ENCODE measurements around the gene LYG2. TPM values are rescaled to one million over a fixed set of nuclear protein-coding genes. Genes with fewer than 3 reads are reported as not detected.
"Not testable (repeated sequence)": the region's sequence is repeated elsewhere in the genome, so short reads cannot be mapped to it uniquely, and the experiment has no call there.

Gene LYG2, protein sequence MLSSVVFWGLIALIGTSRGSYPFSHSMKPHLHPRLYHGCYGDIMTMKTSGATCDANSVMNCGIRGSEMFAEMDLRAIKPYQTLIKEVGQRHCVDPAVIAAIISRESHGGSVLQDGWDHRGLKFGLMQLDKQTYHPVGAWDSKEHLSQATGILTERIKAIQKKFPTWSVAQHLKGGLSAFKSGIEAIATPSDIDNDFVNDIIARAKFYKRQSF
- under 1 TPM in 5 of 12 donors, not detected in 7; 0.53 to 0.62 (median 0.59) TPM for polyA plus RNA-seq (ENCODE audit: insufficient read length in 12 of 12)
- long read RNA-seq, donor 1 = 0 reads
- long read RNA-seq, donor 2 = 0 reads
- long read RNA-seq, donor 3 = 0 reads
- long read RNA-seq, donor 4 = 0 reads
- long read RNA-seq, donor 5 = 0 reads
- long read RNA-seq, donor 6 = 0 reads
- long read RNA-seq, donor 7 = 0 reads
- long read RNA-seq, donor 8 = 0 reads
- long read RNA-seq, donor 9 = 0 reads
- long read RNA-seq, donor 10 = 0 reads
- long read RNA-seq, donor 11 = 0 reads

DNA sequence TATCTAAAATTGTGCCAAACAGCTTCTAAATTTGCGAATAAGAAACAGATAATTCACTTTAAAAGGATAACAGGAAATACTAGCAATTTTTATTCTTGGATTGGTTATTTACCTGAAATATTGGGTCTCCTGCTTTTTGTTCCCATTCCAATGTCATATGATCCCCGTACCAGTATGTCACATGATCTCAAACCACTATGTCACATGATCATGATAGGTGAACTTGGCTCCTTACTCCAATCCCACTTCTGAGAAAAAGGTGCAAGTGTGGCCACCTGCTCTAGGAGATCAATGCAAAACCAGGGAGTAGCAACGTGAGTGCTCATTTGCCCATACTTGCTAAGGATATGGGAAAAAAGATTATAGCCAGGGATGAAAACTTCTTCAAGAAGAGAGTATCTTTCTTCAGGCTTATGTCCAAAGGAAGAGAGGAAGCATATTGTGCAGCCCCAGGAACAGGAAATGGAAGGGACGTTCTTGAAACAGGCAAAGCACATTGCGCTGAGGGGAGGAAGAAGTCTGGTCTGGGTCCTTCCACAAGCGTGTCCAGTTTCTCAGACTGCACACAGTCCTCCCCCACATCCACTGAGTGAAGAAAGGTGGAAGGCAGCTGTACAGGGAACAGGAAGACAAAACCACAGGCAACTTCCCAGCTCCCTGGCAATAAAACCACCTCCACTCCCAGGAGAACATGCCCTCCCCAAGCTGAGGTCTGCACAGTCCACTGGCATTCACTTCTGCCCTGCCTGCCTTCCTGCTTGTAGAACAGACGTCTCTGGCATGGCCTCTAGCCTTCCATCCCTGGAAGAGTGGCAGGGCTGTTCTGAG lies at the start of gene LYG2:
TSS of gene LYG2 (minus strand) at position 176 of the 828 bp plus-strand sequence. CDS start 1,406 bp downstream, outside the sequence.
- DNase-seq = no peak

DNA sequence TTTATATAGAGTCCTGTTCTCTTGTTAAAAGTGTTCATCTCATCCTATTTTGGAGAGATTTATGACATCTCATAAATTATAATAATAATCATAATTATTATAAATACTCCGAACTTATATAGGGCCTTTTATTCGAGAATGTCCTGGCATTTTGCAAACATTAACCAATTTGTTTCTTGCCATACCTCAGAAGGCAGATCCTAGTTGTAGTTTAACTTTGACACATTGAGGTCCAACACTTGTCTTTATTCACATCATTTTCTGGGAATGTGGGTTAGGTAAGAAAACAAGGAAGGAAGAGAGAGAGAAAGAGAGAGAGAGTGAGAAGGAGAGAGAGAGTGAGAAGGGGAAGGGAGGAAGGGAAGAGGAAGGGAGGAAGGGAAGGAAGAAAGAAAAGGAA lies 45.6 kb upstream of the LYG2 start, which contains the start of gene LYG1:
TSS of gene LYG1 (minus strand) at position 101 of the 400 bp plus-strand sequence. CDS start 5,527 bp downstream, outside the sequence.
- not testable (repeated sequence) for DNase-seq

DNA sequence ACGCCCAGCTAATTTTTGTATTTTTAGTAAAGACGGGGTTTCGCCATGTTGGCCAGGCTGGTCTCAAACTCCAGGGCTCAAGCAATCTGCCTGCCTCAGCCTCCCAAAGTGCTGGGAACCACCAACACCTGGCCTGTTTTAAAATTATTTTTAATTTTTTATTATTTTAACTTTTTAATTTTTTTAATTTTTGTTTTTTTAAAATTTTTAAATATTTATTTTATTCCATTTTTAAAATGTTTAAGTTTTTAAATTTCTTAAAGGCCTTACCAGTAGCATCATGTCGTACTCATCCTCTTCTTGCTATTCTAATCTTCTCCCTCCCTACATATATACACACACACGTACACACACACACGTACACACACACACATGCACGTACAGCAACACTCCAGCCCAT lies 44.1 kb upstream of the LYG2 start:
- DNase-seq = no peak

DNA sequence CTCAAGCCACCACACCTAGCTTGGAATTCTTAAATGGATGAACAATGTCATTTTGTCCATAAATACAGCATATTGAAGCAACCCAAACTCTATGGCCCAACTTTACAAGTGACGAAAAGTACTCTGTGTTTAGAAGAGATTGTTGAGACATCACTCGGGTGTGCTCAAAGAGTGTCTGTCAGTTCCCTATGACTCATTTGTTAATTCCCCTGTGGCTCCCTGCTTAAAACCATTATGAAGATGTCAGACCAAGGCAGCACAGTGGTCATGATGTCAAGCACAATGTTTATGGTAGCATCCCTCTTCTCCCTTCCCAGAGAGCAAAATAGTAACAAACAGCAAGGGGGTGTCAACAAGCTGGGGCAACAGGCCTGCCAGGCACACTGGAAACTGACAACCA lies 42.5 kb upstream of the LYG2 start:
- DNase-seq = no peak

DNA sequence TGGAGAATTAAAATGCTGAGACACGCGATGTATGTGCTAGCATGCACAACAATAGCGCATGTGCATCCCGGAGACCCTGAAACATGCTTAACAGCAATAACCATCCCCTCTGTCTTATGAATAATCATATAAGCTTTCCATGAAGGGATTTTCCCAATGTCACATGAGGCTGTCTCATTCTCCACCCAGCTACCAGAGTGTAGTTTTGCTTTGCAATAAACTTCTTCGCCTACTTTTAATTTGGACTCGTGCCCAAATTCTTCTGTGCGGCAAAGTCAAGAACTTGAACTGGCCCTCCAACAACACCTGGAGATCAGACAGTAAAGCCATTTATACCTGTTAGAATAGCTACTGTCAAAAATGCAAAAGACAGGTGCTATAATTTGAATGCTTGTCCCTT lies 30.1 kb upstream of the LYG2 start:
- DNase-seq = no peak

DNA sequence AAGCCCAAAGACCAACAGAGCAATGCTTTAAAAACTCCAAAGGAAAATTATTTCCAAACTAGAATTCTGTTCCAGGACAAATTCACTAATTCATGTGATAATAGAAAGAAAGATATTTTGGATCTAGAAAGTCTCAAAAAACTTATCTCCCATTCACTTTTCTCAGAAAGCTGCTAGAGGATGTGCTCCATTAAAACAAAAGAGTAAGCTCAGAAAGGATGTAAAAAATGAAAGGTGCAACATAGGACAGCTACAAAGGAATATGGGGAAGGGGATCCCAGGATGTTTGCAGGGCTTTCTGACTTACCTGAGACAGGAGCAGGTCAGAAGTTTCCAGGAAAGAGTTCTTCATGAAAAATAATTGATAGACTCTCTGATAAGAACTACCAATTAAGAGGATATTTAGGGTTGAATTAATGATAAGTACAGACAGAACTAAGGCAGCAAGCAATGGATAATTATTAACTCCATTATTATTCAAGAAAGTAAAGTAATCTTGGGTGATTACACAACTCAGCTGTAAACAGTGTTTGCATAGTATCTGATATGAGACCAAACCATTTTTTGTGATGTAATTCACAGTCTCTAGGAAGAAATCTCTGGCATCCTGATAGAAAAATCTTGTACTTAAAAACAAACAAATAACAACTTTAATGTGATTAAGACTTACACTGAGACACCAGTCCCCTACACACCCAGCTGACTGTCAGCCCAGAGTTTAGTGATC lies 24.7 kb upstream of the LYG2 start:
- DNase-seq = no peak

DNA sequence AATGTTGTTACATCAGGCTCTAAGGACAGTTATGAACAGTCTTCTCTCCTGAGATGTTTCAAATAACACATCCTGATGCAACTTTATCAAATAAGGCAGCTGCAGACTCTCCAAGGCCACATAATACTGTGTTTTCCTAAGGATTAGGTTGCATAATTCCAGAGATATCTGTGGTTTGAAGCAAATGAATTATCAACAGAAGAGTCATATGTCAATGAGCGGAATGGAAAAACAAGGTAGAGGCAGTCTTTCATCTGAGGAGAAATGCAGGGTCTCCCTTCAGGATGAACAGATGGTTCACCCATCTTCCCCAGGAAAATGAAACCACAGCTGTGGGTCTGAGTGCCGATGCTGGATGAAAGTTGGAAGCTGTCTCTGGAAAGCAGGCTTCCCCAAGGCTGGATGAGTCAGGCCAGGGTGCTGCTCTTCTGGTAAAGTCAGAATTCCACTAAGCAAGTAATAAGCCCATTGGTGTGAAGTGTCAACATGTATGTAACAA lies 23.4 kb upstream of the LYG2 start:
- DNase-seq = no peak

DNA sequence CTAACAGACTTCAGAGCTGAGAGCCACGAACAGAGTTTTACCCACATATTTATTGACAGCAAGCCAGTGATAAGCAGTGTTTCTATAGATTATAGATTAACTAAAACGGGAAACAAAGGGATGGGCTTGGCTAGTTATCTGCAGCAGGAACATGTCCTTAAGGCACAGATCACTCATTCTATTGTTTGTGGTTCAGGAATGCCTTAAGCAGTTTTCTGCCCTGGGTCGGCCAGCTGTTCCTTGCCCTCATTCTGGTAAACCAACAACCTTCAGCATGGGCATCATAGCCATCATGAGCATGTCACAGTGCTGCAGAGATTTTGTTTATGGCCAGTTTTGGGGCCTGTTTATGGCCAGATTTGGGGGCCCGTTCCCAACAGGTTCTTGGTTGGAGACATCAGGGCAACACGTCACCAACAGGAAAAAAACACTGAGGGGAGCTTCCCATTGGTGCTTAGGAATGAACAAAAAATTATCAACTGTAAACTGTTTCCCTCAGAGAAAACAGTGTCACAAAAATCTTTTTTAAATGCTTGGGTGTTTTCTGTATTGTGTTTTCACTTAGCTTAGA lies 22.8 kb upstream of the LYG2 start:
- DNase-seq = not testable (repeated sequence)

DNA sequence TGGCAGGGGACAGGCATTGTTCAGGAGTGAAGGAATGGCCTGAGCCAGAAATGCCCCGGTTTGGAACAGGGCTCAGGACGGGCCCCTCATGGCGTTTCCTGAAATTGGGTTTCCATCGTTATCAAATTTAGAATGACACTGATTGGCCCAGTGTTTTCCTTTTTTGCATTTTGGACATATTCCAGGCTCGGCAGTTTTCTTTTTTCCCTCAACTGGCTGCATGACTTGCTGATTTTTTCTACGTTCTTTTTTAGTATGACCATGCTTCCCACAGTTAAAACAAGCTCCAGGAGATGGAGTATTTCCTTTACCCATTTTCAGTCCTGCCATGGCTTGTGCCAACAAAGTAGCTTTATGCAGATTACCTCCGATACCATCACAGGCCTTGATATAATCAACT lies 20.4 kb upstream of the LYG2 start:
- no peak for DNase-seq

DNA sequence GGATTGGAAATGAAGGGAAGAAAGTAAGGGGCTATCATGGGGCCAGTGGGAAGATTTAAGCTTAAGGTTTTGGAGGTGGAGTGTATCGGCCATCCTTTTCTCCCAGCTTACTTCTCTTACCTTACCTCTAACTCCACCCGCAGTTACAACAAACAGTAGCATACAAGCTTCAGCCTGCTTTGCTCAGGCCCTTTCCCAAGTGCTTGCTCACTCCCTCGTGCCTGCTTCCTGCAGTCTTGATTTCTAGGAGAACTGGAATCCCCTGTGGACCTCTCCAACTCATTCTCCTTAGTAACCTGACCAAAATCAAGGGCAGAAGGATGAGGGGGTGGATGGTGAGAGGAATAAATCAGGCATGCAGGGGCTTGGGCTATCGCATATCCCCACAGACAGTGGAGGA lies 5.8 kb upstream of the LYG2 start:
- DNase-seq = no peak

DNA sequence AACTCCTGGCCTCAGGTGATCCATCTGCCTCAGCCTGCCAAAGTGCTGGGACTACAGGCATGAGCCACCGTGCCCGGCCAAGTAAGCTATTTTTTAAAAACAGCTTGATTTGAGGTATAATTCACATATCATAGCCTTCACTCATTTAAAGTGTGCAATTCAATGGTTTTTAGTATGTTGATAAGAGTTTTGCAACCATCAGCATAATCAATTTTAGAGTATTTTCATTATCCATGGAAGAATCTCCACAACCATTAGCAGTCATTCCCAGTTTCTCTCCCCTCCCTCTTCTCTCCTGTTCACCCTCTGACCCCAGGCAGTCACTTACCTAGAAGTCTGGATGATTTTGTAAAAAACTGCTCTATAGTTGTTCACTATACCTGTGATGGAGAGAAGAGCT lies 4.7 kb upstream of the LYG2 start:
- no peak for DNase-seq

DNA sequence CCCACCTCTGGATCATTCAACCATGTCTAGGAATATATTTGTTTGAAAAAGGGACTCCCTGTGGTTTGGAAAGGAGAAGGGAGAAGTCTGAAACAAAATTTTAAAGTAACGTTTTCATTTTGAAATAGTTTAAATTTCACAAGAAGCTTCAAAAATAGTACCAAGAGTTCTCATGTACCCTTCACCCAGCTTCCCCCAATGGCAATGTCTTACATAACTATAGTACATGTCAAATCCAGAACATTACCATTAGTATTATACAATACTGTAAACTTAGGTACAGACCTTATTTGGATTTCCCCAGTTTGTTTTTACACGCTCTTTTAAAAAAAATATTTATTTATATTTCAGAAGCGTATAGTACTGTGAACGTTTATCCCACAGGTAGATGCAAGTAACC lies 4.0 kb upstream of the LYG2 start:
- DNase-seq = no peak

DNA sequence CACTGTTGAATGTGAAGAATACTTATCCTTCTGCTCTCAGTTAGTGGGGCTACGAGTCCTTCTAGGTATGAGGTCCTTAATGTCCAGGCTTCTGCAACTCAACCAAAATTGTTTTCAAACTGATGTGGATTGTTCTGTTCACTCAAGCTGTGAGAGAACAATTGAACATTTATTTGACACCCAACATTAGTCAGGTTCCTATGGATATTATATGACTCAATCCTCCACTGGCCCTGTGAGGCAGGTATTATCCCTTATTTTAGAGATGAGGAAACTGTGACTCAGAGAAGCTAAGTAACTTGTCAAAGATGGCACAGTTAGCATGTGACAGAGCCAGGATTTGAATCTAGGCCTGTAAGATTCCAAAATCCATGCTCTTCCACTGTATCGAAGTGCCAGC lies 1.2 kb upstream of the LYG2 start:
- no peak for DNase-seq

DNA sequence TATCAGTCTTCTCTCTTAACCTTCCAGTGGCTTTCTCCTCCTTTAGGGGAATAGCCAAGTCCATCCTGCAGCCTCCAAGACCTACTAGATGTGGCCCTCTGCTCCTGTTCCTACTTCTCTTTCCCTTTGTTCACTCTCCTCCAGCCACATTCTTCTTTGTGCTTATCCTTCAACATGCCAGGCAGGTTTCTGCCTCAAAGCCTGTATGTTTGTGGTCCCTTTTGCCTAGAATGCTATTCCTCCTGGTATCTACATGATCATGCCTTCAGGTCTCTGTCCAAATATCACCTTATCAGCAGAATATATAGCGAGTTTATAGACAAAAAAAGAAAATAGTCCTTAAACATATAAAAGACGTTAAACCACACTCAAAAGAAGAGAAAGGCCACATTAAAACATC lies 5.5 kb downstream of the LYG2 start:
- no peak for DNase-seq

DNA sequence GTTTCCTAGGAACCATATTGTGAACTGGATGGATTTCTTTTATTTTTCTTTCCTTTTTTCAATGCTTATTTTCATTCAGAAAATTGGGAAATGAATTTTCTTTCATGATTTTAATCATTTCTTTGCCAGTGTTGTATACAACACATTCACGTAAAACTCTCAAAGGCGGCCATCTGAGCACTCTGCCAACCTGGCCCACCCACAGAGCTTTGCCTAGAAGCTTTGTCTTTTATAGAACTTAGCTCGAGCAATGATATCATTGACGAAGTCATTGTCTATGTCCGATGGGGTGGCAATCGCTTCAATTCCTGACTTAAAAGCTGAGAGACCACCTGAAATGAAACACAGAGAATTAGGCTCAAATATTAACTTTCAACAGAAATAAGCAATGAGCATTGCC lies 13.3 kb downstream of the LYG2 start:
- DNase-seq = no peak

DNA sequence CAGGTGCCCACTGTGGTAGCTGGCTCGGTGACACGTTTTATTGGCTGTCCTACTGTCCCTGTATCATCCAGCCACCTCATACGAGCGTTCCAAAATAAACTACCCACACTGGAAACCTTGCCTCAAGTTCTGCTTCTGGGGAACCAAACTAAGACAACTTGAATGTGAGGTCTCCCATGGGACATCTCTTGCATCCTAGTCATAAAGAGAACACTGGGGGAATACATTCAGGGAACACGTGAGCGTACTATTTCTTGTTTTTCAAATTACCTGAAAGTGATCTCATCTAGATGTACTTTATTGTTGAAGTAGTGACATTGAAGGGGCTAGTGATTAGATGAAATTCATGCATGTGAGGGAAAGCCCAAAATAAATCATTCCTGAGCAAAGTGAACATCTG lies 15.0 kb downstream of the LYG2 start:
- no peak for DNase-seq

DNA sequence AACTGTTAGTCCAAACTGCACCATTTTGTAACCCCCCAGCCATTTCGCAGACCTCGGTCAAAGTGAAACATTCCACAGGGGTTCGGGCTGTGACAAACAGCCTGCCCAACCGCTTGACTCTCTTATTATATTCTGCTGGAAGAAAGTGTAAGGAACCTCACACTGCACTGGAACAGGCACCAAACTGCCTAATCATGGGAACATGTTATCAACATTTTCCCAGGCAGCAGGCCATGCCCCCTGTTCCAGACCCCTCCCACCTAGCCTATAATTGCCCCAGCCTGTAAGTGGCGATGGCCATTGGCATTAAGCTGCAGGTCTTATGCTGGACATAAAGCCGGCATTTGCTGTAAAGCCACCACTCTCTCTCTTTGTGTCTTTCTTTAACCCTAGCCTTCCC lies 16.9 kb downstream of the LYG2 start:
- DNase-seq = no peak

DNA sequence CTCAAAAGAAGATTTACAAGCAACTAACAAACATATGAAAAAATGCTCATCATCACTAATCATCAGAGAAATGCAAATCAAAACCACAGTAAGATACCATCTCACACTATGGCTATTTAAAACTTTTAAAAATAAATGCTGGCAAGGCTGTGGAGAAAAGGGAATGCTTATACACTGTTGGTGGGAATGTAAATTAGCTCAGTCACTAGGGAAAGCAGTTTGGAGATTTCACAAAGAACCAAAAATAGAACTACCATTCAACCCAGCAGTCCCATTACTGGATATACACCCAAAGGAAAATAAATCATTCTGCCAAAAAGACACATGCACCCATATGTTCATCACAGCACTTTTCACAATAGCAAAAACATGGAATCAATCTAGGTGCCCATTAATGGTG lies 22.3 kb downstream of the LYG2 start:
- DNase-seq = not testable (repeated sequence)

DNA sequence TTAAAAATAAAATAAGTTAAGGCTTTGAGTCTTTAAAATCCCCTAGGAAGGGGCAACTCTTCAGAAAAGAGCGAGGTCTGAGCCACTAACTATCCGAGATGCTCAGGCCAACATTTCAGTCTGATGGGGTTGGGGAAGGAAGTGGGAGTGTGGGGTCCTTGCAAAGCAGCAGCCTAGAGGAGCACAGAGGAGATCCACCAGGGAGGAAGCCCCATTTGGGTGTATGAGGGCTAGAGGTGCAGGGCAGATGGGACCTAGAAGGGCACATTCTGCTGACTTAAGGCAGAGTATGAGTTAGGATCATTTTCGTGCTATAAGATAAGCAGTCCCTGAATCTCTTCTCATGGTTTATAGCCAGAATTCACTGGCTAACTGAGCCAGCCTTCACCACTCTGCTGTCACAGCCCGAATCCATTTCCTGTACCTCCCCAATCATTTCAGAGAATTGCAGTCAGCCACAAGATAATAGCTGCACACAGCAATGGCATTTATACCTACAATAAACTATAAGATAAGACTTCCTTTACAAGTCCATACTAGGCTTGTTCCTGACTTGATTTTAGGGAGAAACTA lies 37.5 kb downstream of the LYG2 start:
- DNase-seq = no peak

DNA sequence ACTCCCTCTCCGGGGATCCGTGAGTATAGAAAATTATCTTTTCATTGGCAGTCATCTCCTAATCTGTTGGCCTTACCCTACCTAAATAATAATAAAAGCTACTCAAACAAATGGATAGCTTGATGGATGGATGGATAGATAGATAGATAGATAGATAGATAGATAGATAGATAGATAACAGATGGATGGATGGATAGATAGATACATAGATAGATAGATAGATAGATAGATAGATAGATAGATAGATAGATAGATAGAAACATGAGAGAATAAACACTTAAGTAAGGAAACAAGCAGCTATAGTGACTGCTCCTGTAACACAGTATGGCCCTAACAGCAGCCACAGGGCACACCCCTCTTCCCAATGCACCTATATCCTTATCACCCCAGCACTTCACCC lies 39.4 kb downstream of the LYG2 start:
- no peak for DNase-seq

DNA sequence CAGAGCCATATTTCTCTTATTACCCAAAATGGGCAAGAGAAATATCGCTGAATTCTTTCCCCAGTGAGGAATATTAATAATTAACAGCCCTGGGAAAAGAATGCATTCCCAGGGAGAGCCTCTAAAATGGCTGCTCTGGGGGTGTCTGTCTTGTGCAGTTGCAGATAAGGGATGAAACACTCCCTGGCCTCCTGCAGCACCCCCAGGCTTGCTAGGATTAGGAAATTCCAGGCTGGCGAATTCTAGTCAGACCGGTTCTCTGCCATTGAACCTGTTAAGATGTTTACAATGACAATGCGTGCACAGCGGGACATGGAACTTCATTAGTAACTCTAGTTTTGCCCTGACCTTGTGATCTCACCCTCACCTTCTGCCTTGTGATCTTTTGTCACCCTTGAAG lies 50.0 kb downstream of the LYG2 start:
- DNase-seq = no peak
